PC-3 (cell line): ENCODE data around the gene ARV1.

Experiments used
- CTCF ChIP-seq: fragments of 300-600 bp; sonication (generic); conservative IDR thresholded peaks from 2 replicates; pipeline ENCODE4 v1.5.1; 2017; ENCODE audit warnings: antibody characterized with exemption, low read depth, mild to moderate bottlenecking, low read length
- EZH2 ChIP-seq: fragments of 300-600 bp; sonication (generic); IDR thresholded peaks from one replicate; pipeline ENCODE4 v1.6.1; 2017; ENCODE audit warnings: antibody characterized with exemption, mild to moderate bottlenecking, low read length; ENCODE audit not compliant: unreplicated experiment
- EZH2phosphoT487 ChIP-seq: fragments of 300-600 bp; sonication (generic); IDR thresholded peaks from 2 replicates; pipeline ENCODE4 v1.6.1; 2018; ENCODE audit warnings: mild to moderate bottlenecking, antibody characterized with exemption, low read length, borderline replicate concordance

DNA sequence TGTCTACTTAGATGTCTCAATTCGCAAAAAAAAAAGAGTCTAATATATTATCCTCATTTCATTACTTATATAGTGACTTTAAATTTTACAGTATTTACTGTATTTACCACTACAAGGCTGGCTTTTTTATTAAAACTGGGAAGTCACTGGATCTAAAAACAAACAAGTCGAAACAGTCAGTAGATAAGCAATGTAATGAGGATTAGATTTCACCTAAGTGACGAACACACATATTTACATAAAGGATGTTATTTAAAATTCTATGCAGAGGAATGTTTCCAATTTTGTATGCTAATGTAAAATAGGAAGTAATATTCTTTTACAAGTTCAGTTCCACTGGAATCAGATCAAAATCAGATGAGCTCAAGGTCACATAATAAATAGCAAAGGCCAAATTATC lies 28.5 kb upstream of the ARV1 start:
- TF ChIP-seq CTCF, result no peak
- no peak for TF ChIP-seq EZH2
- no peak for TF ChIP-seq EZH2phosphoT487
